Keratinocyte (primary cell): Measurements from ENCODE around the gene MYH9. TPM values are rescaled to one million over a fixed set of nuclear protein-coding genes. Genes with fewer than 3 reads are reported as not detected.

Source experiments
- DNase-seq: peaks from one replicate; pipeline ENCODE4 v3.0.0-alpha.2; 2011; ENCODE audit warnings: low read depth, missing footprints, low spot score
- FAIRE-seq: peaks from 2 replicates; lab custom pipeline; 2011; peaks lifted over from hg19 to GRCh38; lab: Jason Lieb, UNC
- H2AFZ ChIP-seq: 2 replicates; pipeline ENCODE4 v1.6.0; 2012; ENCODE audit warnings: low read length, control low read depth, inconsistent platforms; ENCODE audit not compliant: control insufficient read depth
- H3K27ac ChIP-seq: 2 replicates; pipeline ENCODE4 v1.5.1; 2011; ENCODE audit warnings: low read length; ENCODE audit not compliant: control insufficient read depth, insufficient read depth
- H3K27me3 ChIP-seq: 3 replicates; pipeline ENCODE4 v1.6.0; 2011; ENCODE audit warnings: low read length; ENCODE audit not compliant: control insufficient read depth, insufficient read depth; ENCODE audit errors: extremely low read depth
- H3K36me3 ChIP-seq, 2 experiments: 2 replicates in 1 of 2; 3 replicates in 1 of 2; pipeline ENCODE4 v1.5.1; 2011; ENCODE audit warnings: low read length in 2 of 2, mild to moderate bottlenecking in 1 of 2; ENCODE audit not compliant: control insufficient read depth in 2 of 2, insufficient read depth in 2 of 2; ENCODE audit errors: extremely low read depth in 1 of 2
- H3K4me1 ChIP-seq: 3 replicates; pipeline ENCODE4 v1.5.1; 2011; ENCODE audit warnings: low read length; ENCODE audit not compliant: control insufficient read depth, insufficient read depth; ENCODE audit errors: extremely low read depth
- H3K4me2 ChIP-seq: 3 replicates; pipeline ENCODE4 v1.6.0; 2011; ENCODE audit warnings: low read depth, low read length; ENCODE audit not compliant: control insufficient read depth, insufficient read depth; ENCODE audit errors: extremely low read depth
- H3K4me3 ChIP-seq, 3 experiments: fragments of 200-600 bp in 1 of 3; sonication (generic) in 1 of 3; 2 replicates in 2 of 3; 3 replicates in 1 of 3; pipeline ENCODE4 v1.5.1; 2011 to 2016; ENCODE audit warnings: low read length in 3 of 3, mild to moderate bottlenecking in 3 of 3, control low read depth in 2 of 3, inconsistent platforms in 1 of 3, low read depth in 1 of 3, mixed read lengths in 1 of 3, mixed run types in 1 of 3, moderate library complexity in 1 of 3; ENCODE audit not compliant: control insufficient read depth in 2 of 3, insufficient read depth in 2 of 3; ENCODE audit errors: extremely low read depth in 1 of 3
- H3K79me2 ChIP-seq: 2 replicates; pipeline ENCODE4 v1.6.0; 2012; ENCODE audit warnings: low read length; ENCODE audit not compliant: control insufficient read depth, insufficient read depth
- H3K9ac ChIP-seq: 3 replicates; pipeline ENCODE4 v1.6.0; 2011; ENCODE audit warnings: low read length; ENCODE audit not compliant: control insufficient read depth, insufficient read depth; ENCODE audit errors: extremely low read depth
- H3K9me1 ChIP-seq: 3 replicates; pipeline ENCODE4 v1.6.0; 2011; ENCODE audit warnings: low read length; ENCODE audit not compliant: control insufficient read depth, insufficient read depth; ENCODE audit errors: extremely low read depth
- H3K9me3 ChIP-seq: 2 replicates; pipeline ENCODE4 v1.5.1; 2012; ENCODE audit warnings: low read depth, low read length; ENCODE audit not compliant: control insufficient read depth
- H4K20me1 ChIP-seq: 3 replicates; pipeline ENCODE4 v1.6.0; 2011; ENCODE audit warnings: low read length; ENCODE audit not compliant: control insufficient read depth, insufficient read depth; ENCODE audit errors: extremely low read depth
- EZH2 ChIP-seq: IDR thresholded peaks from one replicate; pipeline ENCODE4 v1.6.1; 2012; ENCODE audit warnings: inconsistent platforms, mild to moderate bottlenecking, low read length, moderate library complexity
- dilution Hi-C: fragments of 300-500 bp; cut with MboI; formaldehyde crosslinking; loops from one replicate; pipeline ENCODE4 v1.7.0; 2020; ENCODE audit warnings: low sequenced_read_pairs; ENCODE audit not compliant: extremely low pct_ligation_motif_present
- polyA plus RNA-seq, 5 experiments: library from polyadenylated mRNA; depleted of rRNA in 3 of 5; stranded (reverse) in 3 of 5; stranded (forward) in 1 of 5; unstranded in 1 of 5; fragments of >200 nt; gene quantifications; 1 replicate in 1 of 5; 2 replicates in 3 of 5; 3 replicates in 1 of 5; pipeline versions ENCODE4 v1.2.1 to v1.2.3, GENCODE V29; 2011 to 2012; ENCODE audit warnings: missing spikeins in 2 of 5, low read depth in 1 of 5, low replicate concordance in 1 of 5
- TF ChIP-seq, protein P1 (sequence below), 3 experiments: IDR thresholded peaks in 1 of 3; conservative IDR thresholded peaks in 1 of 3; optimal IDR thresholded peaks in 1 of 3; 2 replicates in 2 of 3; 3 replicates in 1 of 3; pipeline versions ENCODE3 to v1.5.1; 2011; ENCODE audit warnings: low read length in 3 of 3, mild to moderate bottlenecking in 3 of 3, moderate library complexity in 2 of 3, control low read depth in 1 of 3, inconsistent platforms in 1 of 3; ENCODE audit not compliant: insufficient read depth in 2 of 3; ENCODE audit errors: extremely low read depth in 1 of 3

The MYH9 gene
- polyA plus RNA-seq, 1 donor (not counting 4 experiments of a cell fraction or from before 2014, with no cell fraction given): 351 TPM

DNA sequence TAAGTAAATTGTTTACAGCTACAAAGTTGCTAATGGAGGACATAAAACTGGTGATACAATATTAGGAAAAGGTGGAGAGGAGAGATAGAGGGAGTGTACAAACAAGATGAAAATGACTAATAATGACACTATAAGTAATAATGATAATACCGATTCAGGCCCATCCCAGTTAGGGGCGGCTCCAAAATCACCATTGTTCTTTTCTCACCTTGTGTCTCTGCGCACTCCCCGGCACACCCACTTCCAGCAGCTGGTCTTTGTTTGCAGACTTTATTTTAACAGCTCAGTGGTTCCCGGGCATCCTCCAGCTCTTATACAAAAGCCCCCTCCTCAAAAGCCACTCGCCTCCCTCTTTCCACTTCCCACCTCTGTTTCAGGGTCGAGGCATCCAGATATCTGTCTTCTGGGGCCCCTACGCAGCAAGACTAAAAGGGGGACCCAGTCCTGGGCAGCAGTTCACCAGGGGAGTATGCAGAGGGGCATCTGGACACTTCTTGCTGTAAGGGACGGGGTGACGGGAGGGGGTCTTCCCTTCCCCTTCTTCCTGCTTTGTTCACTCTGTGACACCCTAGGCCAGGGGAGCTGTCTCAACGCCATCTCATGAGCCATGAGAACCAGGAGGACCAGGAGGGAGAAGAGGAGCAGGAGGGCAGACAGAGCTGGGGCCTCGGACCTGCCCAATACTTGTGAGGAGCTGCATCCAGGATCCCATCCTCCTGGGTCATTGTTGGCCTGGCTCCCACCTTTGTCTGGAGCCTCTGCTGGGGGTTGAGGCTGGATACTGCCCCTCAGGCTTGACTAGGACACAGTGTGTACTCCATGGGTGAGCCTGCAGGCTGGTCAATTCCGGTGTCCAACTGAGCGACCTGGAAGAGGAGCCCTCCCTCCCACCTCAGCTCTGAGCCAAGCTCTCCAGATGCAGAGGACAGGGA lies 151.1 kb downstream of the MYH9 start:
- no peak for DNase-seq
- TF ChIP-seq, protein P1, sequence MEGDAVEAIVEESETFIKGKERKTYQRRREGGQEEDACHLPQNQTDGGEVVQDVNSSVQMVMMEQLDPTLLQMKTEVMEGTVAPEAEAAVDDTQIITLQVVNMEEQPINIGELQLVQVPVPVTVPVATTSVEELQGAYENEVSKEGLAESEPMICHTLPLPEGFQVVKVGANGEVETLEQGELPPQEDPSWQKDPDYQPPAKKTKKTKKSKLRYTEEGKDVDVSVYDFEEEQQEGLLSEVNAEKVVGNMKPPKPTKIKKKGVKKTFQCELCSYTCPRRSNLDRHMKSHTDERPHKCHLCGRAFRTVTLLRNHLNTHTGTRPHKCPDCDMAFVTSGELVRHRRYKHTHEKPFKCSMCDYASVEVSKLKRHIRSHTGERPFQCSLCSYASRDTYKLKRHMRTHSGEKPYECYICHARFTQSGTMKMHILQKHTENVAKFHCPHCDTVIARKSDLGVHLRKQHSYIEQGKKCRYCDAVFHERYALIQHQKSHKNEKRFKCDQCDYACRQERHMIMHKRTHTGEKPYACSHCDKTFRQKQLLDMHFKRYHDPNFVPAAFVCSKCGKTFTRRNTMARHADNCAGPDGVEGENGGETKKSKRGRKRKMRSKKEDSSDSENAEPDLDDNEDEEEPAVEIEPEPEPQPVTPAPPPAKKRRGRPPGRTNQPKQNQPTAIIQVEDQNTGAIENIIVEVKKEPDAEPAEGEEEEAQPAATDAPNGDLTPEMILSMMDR (optimal IDR thresholded peaks at IDR 0.05 in 1 of 3, IDR thresholded peaks at IDR 0.05 in 1 of 3, conservative IDR thresholded peaks at IDR 0.05 in 1 of 3; ENCODE audit: extremely low read depth in 1 of 3, insufficient read depth in 2 of 3, low read length in 3 of 3): no peak
- TF ChIP-seq EZH2: no peak
- peaks cover 4 to 11% of the 10 kb centered on the region in 2 experiments for H3K36me3 ChIP-seq
- no peaks in the 10 kb centered on the region for H3K27me3 ChIP-seq
- H3K4me1 ChIP-seq: peaks cover 16% of the 10 kb centered on the region
- H3K27ac ChIP-seq: no peak overlapping the region
- no peaks in the 10 kb centered on the region for H3K9me3 ChIP-seq
- no peaks in the 10 kb centered on the region for H4K20me1 ChIP-seq
- H3K79me2 ChIP-seq: peaks cover 18% of the 10 kb centered on the region
- no peak for FAIRE-seq
- H3K4me2 ChIP-seq: no peak overlapping the region
- no peaks in the 10 kb centered on the region for H3K9me1 ChIP-seq
- H3K9ac ChIP-seq: no peak overlapping the region
- dilution Hi-C loops: no loop called here
- no peak overlapping the region for H2AFZ ChIP-seq
- no peak overlapping the region for H3K4me3 ChIP-seq

DNA sequence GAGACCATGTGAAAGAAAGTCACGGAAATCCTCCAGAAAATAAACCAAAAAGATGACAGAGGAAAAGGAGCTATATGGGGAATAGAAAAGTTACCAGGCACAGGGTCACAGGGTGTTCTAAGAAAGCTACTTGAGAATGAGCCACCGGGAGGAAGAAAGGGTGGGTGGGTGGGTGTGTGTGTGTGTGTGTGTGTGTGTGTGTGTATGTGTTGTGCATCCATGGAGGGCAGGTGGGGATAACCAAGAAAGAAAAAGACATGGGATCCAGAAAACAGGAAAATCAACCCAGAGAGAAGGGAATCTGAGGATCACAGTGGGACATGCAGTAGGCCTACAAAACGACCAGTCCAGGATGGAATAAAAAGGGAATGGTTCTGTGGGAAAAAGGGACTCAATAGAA lies 152.2 kb downstream of the MYH9 start:
- no peak overlapping the region for H3K9ac ChIP-seq
- dilution Hi-C loops: no loop called here
- no peaks in the 10 kb centered on the region for H3K27me3 ChIP-seq
- no peaks in the 10 kb centered on the region for H4K20me1 ChIP-seq
- no peaks in the 10 kb centered on the region for H3K9me1 ChIP-seq
- no peak overlapping the region for H3K4me3 ChIP-seq
- DNase-seq: no peak
- no peaks in the 10 kb centered on the region for H3K9me3 ChIP-seq
- FAIRE-seq: no peak
- H3K79me2 ChIP-seq: peaks cover 18% of the 10 kb centered on the region
- TF ChIP-seq EZH2: no peak
- TF ChIP-seq, protein P1 (optimal IDR thresholded peaks at IDR 0.05 in 1 of 3, IDR thresholded peaks at IDR 0.05 in 1 of 3, conservative IDR thresholded peaks at IDR 0.05 in 1 of 3; ENCODE audit: extremely low read depth in 1 of 3, insufficient read depth in 2 of 3, low read length in 3 of 3): no peak
- peaks cover 6 to 16% of the 10 kb centered on the region in 2 experiments for H3K36me3 ChIP-seq
- H3K27ac ChIP-seq: no peak overlapping the region
- peaks cover 16% of the 10 kb centered on the region for H3K4me1 ChIP-seq
- H3K4me2 ChIP-seq: no peak overlapping the region
- no peak overlapping the region for H2AFZ ChIP-seq
